Kidney epithelial cell (primary cell): Measurements from ENCODE around the gene TRIM67. TPM values are rescaled to one million over a fixed set of nuclear protein-coding genes. Genes with fewer than 3 reads are reported as not detected.
"Not testable (repeated sequence)": the region's sequence is repeated elsewhere in the genome, so short reads cannot be mapped to it uniquely, and the experiment has no call there.

Experiments
- DNase-seq: peaks from one replicate; pipeline ENCODE4 v3.0.0-alpha.2; 2010; ENCODE audit warnings: low read depth
- H3K27me3 ChIP-seq: 2 replicates; pipeline ENCODE4 v1.6.0; 2011; ENCODE audit warnings: low read length; ENCODE audit not compliant: control insufficient read depth, insufficient read depth
- H3K36me3 ChIP-seq: 2 replicates; pipeline ENCODE4 v1.5.1; 2011; ENCODE audit warnings: low read length; ENCODE audit not compliant: control insufficient read depth, insufficient read depth
- H3K4me3 ChIP-seq: 2 replicates; pipeline ENCODE4 v1.5.1; 2011; ENCODE audit warnings: low read depth, mild to moderate bottlenecking, control low read depth, low read length
- CTCF ChIP-seq: IDR thresholded peaks from 2 replicates; pipeline ENCODE4 v1.5.1; 2011; ENCODE audit warnings: mild to moderate bottlenecking, moderate library complexity, low read length, control low read depth, inconsistent platforms; ENCODE audit not compliant: insufficient read depth, poor library complexity, severe bottlenecking
- total RNA-seq: library from RNA; depleted of rRNA; stranded (reverse); fragments of >200 nt; gene quantifications from 2 replicates; pipeline ENCODE4 v1.2.3, GENCODE V29; 2015

TRIM67 gene
- total RNA-seq, 1 donor from 2014 or later: 0.63 TPM

- TF ChIP-seq CTCF: no peak
- DNase-seq: no peak
Measured at GRCh38 chr1:231125972-231126580, 35.8 kb upstream of the TRIM67 start.

GRCh38 chr1:231127106-231127505 lies 34.8 kb upstream of the TRIM67 start:
- not testable (repeated sequence) for H3K4me3 ChIP-seq, H3K36me3 ChIP-seq, DNase-seq, H3K27me3 ChIP-seq

More at GRCh38 chr1:231125972-231126580, 35.8 kb upstream of the TRIM67 start:
- Histone ChIP-seq H3K27me3 (no peaks in the 10 kb centered on the region), H3K4me3 (no peak overlapping the region), H3K36me3 (no peaks in the 10 kb centered on the region)

GRCh38 chr1:231128471-231128870 lies 33.4 kb upstream of the TRIM67 start:
- H3K27me3 ChIP-seq, H3K36me3 ChIP-seq, H3K4me3 ChIP-seq, DNase-seq: not testable (repeated sequence)

- Histone ChIP-seq H3K36me3 (no peaks in the 10 kb centered on the region), H3K27me3 (no peaks in the 10 kb centered on the region), H3K4me3 (no peak overlapping the region)
- DNase-seq: no peak
- no peak for TF ChIP-seq CTCF
Measured at GRCh38 chr1:231130544-231130943, 31.3 kb upstream of the TRIM67 start.

- DNase-seq: not testable (repeated sequence)
Measured at GRCh38 chr1:231132591-231132990, 29.3 kb upstream of the TRIM67 start.

GRCh38 chr1:231134624-231135023 lies 27.2 kb upstream of the TRIM67 start:
- Histone ChIP-seq H3K36me3 (no peaks in the 10 kb centered on the region), H3K4me3 (no peak overlapping the region), H3K27me3 (no peaks in the 10 kb centered on the region)
- TF ChIP-seq CTCF: no peak
- DNase-seq: peak; percentile 66

More at GRCh38 chr1:231132591-231132990, 29.3 kb upstream of the TRIM67 start:
- not testable (repeated sequence) for H3K27me3 ChIP-seq, H3K4me3 ChIP-seq, H3K36me3 ChIP-seq

GRCh38 chr1:231138236-231138635 lies 23.6 kb upstream of the TRIM67 start:
- Histone ChIP-seq H3K27me3 (no peaks in the 10 kb centered on the region), H3K36me3 (no peaks in the 10 kb centered on the region), H3K4me3 (no peak overlapping the region)
- DNase-seq: no peak
- TF ChIP-seq CTCF: no peak
